Activated CD4-positive, alpha-beta T cell treated with anti-CD3 and anti-CD28 coated beads, Interleukin-2, amount 50 U/mL, for 24 hours (primary cell): ENCODE measurements around the gene ENOSF1.
"Not testable (repeated sequence)": the region's sequence is repeated elsewhere in the genome, so short reads cannot be mapped to it uniquely, and the experiment has no call there.

Experiments
- DNase-seq, 2 donors: peaks; one replicate each; pipeline ENCODE4 v3.0.0-alpha.2; 2020; ENCODE audit warnings: low read depth in 1 of 2, low spot score in 1 of 2

ENOSF1 gene

GRCh38 chr18:708096-708495, 4.3 kb downstream of the ENOSF1 start:
- no peak for DNase-seq

GRCh38 chr18:706405-706804, 6.0 kb downstream of the ENOSF1 start:
- no peak for DNase-seq

- DNase-seq: no peak
Measured at GRCh38 chr18:703213-703967, 9.0 kb downstream of the ENOSF1 start.

- DNase-seq: no peak
Measured at GRCh38 chr18:697800-698199, 14.6 kb downstream of the ENOSF1 start.

- DNase-seq: no peak
Measured at GRCh38 chr18:697012-697411, 15.4 kb downstream of the ENOSF1 start.

- no peak for DNase-seq
Measured at GRCh38 chr18:693466-694187, 18.8 kb downstream of the ENOSF1 start.

- DNase-seq: no peak
Measured at GRCh38 chr18:692824-693223, 19.6 kb downstream of the ENOSF1 start.

- DNase-seq: no peak
Measured at GRCh38 chr18:688323-688722, 24.1 kb downstream of the ENOSF1 start.

- DNase-seq: no peak
Measured at GRCh38 chr18:686339-687111, 25.9 kb downstream of the ENOSF1 start.

- DNase-seq: no peak
Measured at GRCh38 chr18:685438-685837, 27.0 kb downstream of the ENOSF1 start.

GRCh38 chr18:683531-683930, 28.9 kb downstream of the ENOSF1 start:
- no peak for DNase-seq

GRCh38 chr18:682833-683232, 29.6 kb downstream of the ENOSF1 start:
- no peak for DNase-seq

- not testable (repeated sequence) for DNase-seq
Measured at GRCh38 chr18:682416-682815, 30.0 kb downstream of the ENOSF1 start.

- DNase-seq: no peak
Measured at GRCh38 chr18:681985-682384, 30.4 kb downstream of the ENOSF1 start.

GRCh38 chr18:680392-680791, 32.0 kb downstream of the ENOSF1 start:
- no peak for DNase-seq

GRCh38 chr18:679516-679915, 32.9 kb downstream of the ENOSF1 start:
- no peak for DNase-seq

- DNase-seq: no peak
Measured at GRCh38 chr18:678482-679182, 33.8 kb downstream of the ENOSF1 start.

GRCh38 chr18:677951-678381, 34.5 kb downstream of the ENOSF1 start:
- no peak for DNase-seq

GRCh38 chr18:677145-677544, 35.3 kb downstream of the ENOSF1 start:
- no peak for DNase-seq

- no peak for DNase-seq
Measured at GRCh38 chr18:676736-677135, 35.7 kb downstream of the ENOSF1 start.

GRCh38 chr18:676069-676468, 36.4 kb downstream of the ENOSF1 start:
- DNase-seq: no peak
